GM12878 (cell line): ENCODE results near the gene ZNF148. TPM values are rescaled to one million over a fixed set of nuclear protein-coding genes. Genes with fewer than 3 reads are reported as not detected.

Source experiments
- ATAC-seq: fragments of 200-7000 bp; cut with Tn5 transposase; 3 replicates; pipeline ENCODE4 v1.9.1; 2020; ENCODE audit warnings: mild to moderate bottlenecking, moderate library complexity
- BruUV-seq: library from RNA; stranded (reverse); fragments of 400-500 nt; replicated peaks from 2 replicates; lab custom pipeline; 2021; lab: Mats Ljungman, UMichigan
- CTCF ChIA-PET: fragments of 300-600 bp; sonication (Branson Sonifier 250); formaldehyde crosslinking; extraction: SDS; loops from one replicate; lab custom pipeline; 2021; ENCODE audit warnings: inconsistent platforms; lab: Yijun Ruan, JAX
- POLR2A ChIA-PET: fragments of 350-600 bp; formaldehyde crosslinking; extraction: SDS; loops from one replicate; lab custom pipeline; 2021; ENCODE audit warnings: inconsistent platforms; lab: Charles Lee
- RAD21 ChIA-PET: fragments of 300-600 bp; sonication (Branson Sonifier 250); formaldehyde crosslinking; loops from one replicate; lab custom pipeline; 2023; ENCODE audit warnings: antibody characterized with exemption; ENCODE audit not compliant: unreplicated experiment; lab: Charles Lee
- SMC1A ChIA-PET: fragments of 300-600 bp; sonication (Branson Sonifier 250); formaldehyde crosslinking; loops from one replicate; lab custom pipeline; 2023; ENCODE audit not compliant: unreplicated experiment, uncharacterized antibody; lab: Charles Lee
- DNase-seq: peaks from one replicate; pipeline ENCODE4 v3.0.0-alpha.2; 2011; ENCODE audit warnings: low read depth, low spot score
- FAIRE-seq: peaks from 3 replicates; lab custom pipeline; 2011; peaks lifted over from hg19 to GRCh38; lab: Jason Lieb, UNC
- H2AFZ ChIP-seq: 2 replicates; pipeline ENCODE4 v1.6.0; 2011; ENCODE audit warnings: low read depth, low read length, control low read depth; ENCODE audit not compliant: control insufficient read depth
- H3K27ac ChIP-seq: 2 replicates; pipeline ENCODE4 v1.5.1; 2011; ENCODE audit warnings: control low read depth; ENCODE audit not compliant: control insufficient read depth, insufficient read depth
- H3K27me3 ChIP-seq, 2 experiments: replicated peaks in 1 of 2; 2 replicates each; pipeline versions ENCODE4 v1.6.0 to v1.6.1; 2011; ENCODE audit warnings: low read length in 1 of 2; ENCODE audit not compliant: control insufficient read depth in 2 of 2, insufficient read depth in 2 of 2
- H3K36me3 ChIP-seq, 2 experiments: 2 replicates each; pipeline ENCODE4 v1.5.1; 2011; ENCODE audit warnings: low read length in 1 of 2; ENCODE audit not compliant: control insufficient read depth in 2 of 2, insufficient read depth in 2 of 2
- H3K4me1 ChIP-seq: 2 replicates; pipeline ENCODE4 v1.6.1; 2011; ENCODE audit warnings: mild to moderate bottlenecking, low read length, moderate library complexity, mixed read lengths; ENCODE audit not compliant: control insufficient read depth, insufficient read depth
- H3K4me2 ChIP-seq: 2 replicates; pipeline ENCODE4 v1.6.0; 2011; ENCODE audit warnings: control low read depth; ENCODE audit not compliant: control insufficient read depth, insufficient read depth
- H3K4me3 ChIP-seq: fragments of 200-600 bp; sonication (generic); 2 replicates; pipeline ENCODE4 v1.5.1; 2016
- H3K79me2 ChIP-seq: 2 replicates; pipeline ENCODE4 v1.6.0; 2011; ENCODE audit warnings: low read length; ENCODE audit not compliant: control insufficient read depth, insufficient read depth
- H3K9ac ChIP-seq: 2 replicates; pipeline ENCODE4 v1.8.0; 2011; ENCODE audit warnings: low read length, control low read depth, mixed read lengths; ENCODE audit not compliant: control insufficient read depth, insufficient read depth
- H3K9me3 ChIP-seq: replicated peaks from 3 replicates; pipeline ENCODE4 v1.5.1; 2011; ENCODE audit warnings: mild to moderate bottlenecking, low read length; ENCODE audit not compliant: control insufficient read depth, insufficient read depth
- H4K20me1 ChIP-seq: 2 replicates; pipeline ENCODE4 v1.6.0; 2011; ENCODE audit not compliant: control insufficient read depth, insufficient read depth
- CBFB ChIP-seq: IDR thresholded peaks from 2 replicates; pipeline ENCODE4 v1.6.1; 2016; ENCODE audit warnings: antibody characterized with exemption, low read depth
- CREB1 ChIP-seq: IDR thresholded peaks from 2 replicates; pipeline ENCODE4 v1.6.1; 2012; ENCODE audit warnings: low read depth, mild to moderate bottlenecking, inconsistent platforms
- EZH2 ChIP-seq: IDR thresholded peaks from 2 replicates; pipeline ENCODE4 v1.6.1; 2012; ENCODE audit warnings: low read depth, mild to moderate bottlenecking, control low read depth, inconsistent platforms, low read length, borderline replicate concordance; ENCODE audit not compliant: control insufficient read depth
- GATAD2B ChIP-seq: fragments of 450-650 bp; conservative IDR thresholded peaks from 2 replicates; pipeline ENCODE4 v1.6.1; 2017; ENCODE audit warnings: low read depth, mild to moderate bottlenecking, moderate library complexity
- IKZF1 ChIP-seq: fragments of 450-650 bp; conservative IDR thresholded peaks from 2 replicates; pipeline ENCODE4 v1.6.1; 2017; ENCODE audit warnings: antibody characterized with exemption, mild to moderate bottlenecking
- PAX8 ChIP-seq: fragments of 450-650 bp; IDR thresholded peaks from 2 replicates; pipeline ENCODE4 v1.6.1; 2017; ENCODE audit warnings: mild to moderate bottlenecking, moderate library complexity
- USF2 ChIP-seq: IDR thresholded peaks from 2 replicates; pipeline ENCODE4 v1.6.1; 2011; ENCODE audit warnings: low read depth, low read length, improper control_type of control experiment, borderline replicate concordance
- ZNF217 ChIP-seq: fragments of 450-650 bp; IDR thresholded peaks from 2 replicates; pipeline ENCODE4 v1.6.1; 2017; ENCODE audit warnings: antibody characterized with exemption, mild to moderate bottlenecking
- ZNF24 ChIP-seq: fragments of 450-650 bp; IDR thresholded peaks from 2 replicates; pipeline ENCODE4 v1.6.1; 2017; ENCODE audit warnings: antibody characterized with exemption, mild to moderate bottlenecking
- WGBS: methylation state at CpG from one replicate; pipeline ENCODE4 v1.1.6; 2016; ENCODE audit warnings: low lambda C conversion rate; ENCODE audit not compliant: insufficient replicate concordance, insufficient coverage; ENCODE audit errors: missing lambda C conversion rate; 5-methylcytosine and 5-hydroxymethylcytosine counted together
- in situ Hi-C: fragments of 300-500 bp; cut with MboI; formaldehyde crosslinking; loops from 9 replicates; pipeline ENCODE4 v1.14.3; 2018; ENCODE audit warnings: mixed read lengths
- intact Hi-C: fragments of 100-400 bp; cut with micrococcal nuclease; formaldehyde crosslinking; loops from one replicate; pipeline ENCODE4 v1.14.2; 2022; ENCODE audit not compliant: unreplicated experiment
- polyA plus RNA-seq, 11 experiments: library from polyadenylated mRNA; depleted of rRNA in 4 of 11; unstranded in 6 of 11; stranded (reverse) in 5 of 11; fragments of >200 nt; fragmentation: Nextera tagmentation in 4 of 11; fragmentation: Illumina TruSeq in 1 of 11; extraction: Ambion mirVana in 4 of 11; extraction: Trizol in 1 of 11; gene quantifications; 1 replicate in 1 of 11; 2 replicates in 10 of 11; pipeline versions ENCODE4 v1.2.1 to v1.2.3, GENCODE V29; 2011 to 2016; ENCODE audit warnings: inconsistent platforms in 2 of 11, missing spikeins in 2 of 11, low read depth in 1 of 11
- total RNA-seq, 4 experiments: library from RNA; depleted of rRNA in 3 of 4; stranded (reverse); fragments of >200 nt in 3 of 4; fragmentation: Illumina TruSeq in 1 of 4; extraction: Trizol in 1 of 4; gene quantifications; 2 replicates each; pipeline versions ENCODE4 v1.2.1 to v1.2.3, GENCODE V29; 2013 to 2021
- TF ChIP-seq, protein P1 (sequence below): fragments of 450-650 bp; formaldehyde crosslinking; IDR thresholded peaks from 2 replicates; pipeline ENCODE4 v1.4.0; 2020; ENCODE audit warnings: mild to moderate bottlenecking, moderate library complexity

Gene ZNF148
- total and polyA plus RNA-seq, 10 of the 15 experiments (the other 5 are each of a cell fraction or from before 2014, with no cell fraction given): 8.6 to 40.4 (median 26.7) TPM

- no peak overlapping the region for H2AFZ ChIP-seq
- BruUV-seq: no TSS peak
- in situ Hi-C loops (no loop called here), intact Hi-C loops (no loop called here)
- H3K9me3 ChIP-seq: no peaks in the 10 kb centered on the region
- H3K36me3 ChIP-seq: peaks cover 0 to 3% of the 10 kb centered on the region in 2 experiments; a peak in 2 of 4 replicates
- H3K27ac ChIP-seq: no peak overlapping the region
- POLR2A ChIA-PET: no interaction called here
- SMC1A ChIA-PET: interaction anchor here (0.6 to 1.9 kb wide), 3 partner anchors 10 to 122 kb away, joined by 3 to 9 read pairs (median 6); no protein-coding TSS in a partner anchor
- FAIRE-seq (peak; percentile 70), ATAC-seq (peak; percentile 34; the same call in 2 of the 3 replicates), DNase-seq (no peak)
- H3K9ac ChIP-seq: no peak overlapping the region
- 55% methylated on average over 5 of the region's 5 CpGs for WGBS
- H3K27me3 ChIP-seq: no peaks in the 10 kb centered on the region
- RAD21 ChIA-PET: no interaction called here
- no peaks in the 10 kb centered on the region for H4K20me1 ChIP-seq
- no peak for TF ChIP-seq CBFB
- TF ChIP-seq ZNF24: peak; percentile 84
- H3K79me2 ChIP-seq: peaks cover 95% of the 10 kb centered on the region
- H3K4me2 ChIP-seq: peak overlapping the region; percentile 1; the same call in 1 of the 2 replicates
- H3K4me1 ChIP-seq: peaks cover 4% of the 10 kb centered on the region
- no peak overlapping the region for H3K4me3 ChIP-seq
- CTCF ChIA-PET: interaction anchor here (0.6 to 2.9 kb wide), 3 partner anchors 7 to 27 kb away, joined by 3 to 10 read pairs (median 4); partner anchors contain the start of gene ZNF148
These were observed 7.5 kb downstream of the ZNF148 start for GRCh38 chr3:125367403-125368230.

DNA sequence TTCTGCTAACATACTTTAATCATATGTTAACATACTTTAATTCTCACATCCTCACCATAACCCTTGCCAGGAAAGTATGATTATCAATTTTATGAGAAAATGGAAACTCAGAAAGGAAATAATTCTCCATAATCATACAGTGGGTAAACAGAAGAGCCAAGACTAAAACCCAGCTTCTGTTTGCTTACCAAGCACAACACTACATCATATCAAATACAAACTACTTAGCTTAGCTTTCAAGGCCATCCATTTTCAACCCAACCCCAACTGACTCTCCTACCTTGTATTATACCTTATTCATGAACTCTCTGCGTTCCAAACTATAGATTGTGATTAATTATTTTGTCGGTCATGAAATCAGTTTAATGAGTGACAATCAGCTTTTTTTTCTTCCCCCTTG, 9.0 kb downstream of the ZNF148 start:
- ChIA-PET POLR2A (interaction anchor here (1.5 kb wide), 1 partner anchor 9 kb away, joined by 8 read pairs; no protein-coding TSS in a partner anchor), CTCF (interaction anchor here (1.2 to 2.9 kb wide), 4 partner anchors 9 to 220 kb away, joined by 3 to 10 read pairs (median 4); partner anchors contain the start of gene ZNF148), SMC1A (interaction anchor here (0.9 to 1.8 kb wide), 8 partner anchors 9 to 133 kb away, joined by 3 to 9 read pairs (median 3); partner anchors contain the start of gene ZNF148), RAD21 (no interaction called here)
- H3K4me3 ChIP-seq: no peak overlapping the region
- DNase-seq: no peak
- H3K9me3 ChIP-seq: no peaks in the 10 kb centered on the region
- H3K4me1 ChIP-seq: peaks cover 4% of the 10 kb centered on the region
- no peaks in the 10 kb centered on the region for H3K27me3 ChIP-seq
- no peak overlapping the region for H3K9ac ChIP-seq
- peaks cover 1% of the 10 kb centered on the region; the same call in 1 of the 2 replicates for H4K20me1 ChIP-seq
- peaks cover 97% of the 10 kb centered on the region for H3K79me2 ChIP-seq
- no peak for ATAC-seq
- 100% methylated on average over 2 of the region's 2 CpGs for WGBS
- no peak for FAIRE-seq
- no peak overlapping the region for H2AFZ ChIP-seq
- H3K36me3 ChIP-seq: peaks cover 0 to 3% of the 10 kb centered on the region in 2 experiments; a peak in 2 of 4 replicates
- no peak overlapping the region for H3K27ac ChIP-seq
- H3K4me2 ChIP-seq: no peak overlapping the region
- in situ Hi-C loops: no loop called here
- BruUV-seq: no TSS peak
- intact Hi-C loops: no loop called here
- TF ChIP-seq IKZF1 (no peak), USF2 (no peak), CREB1 (no peak), ZNF217 (no peak), EZH2 (no peak), PAX8 (no peak), GATAD2B (no peak), ZNF24 (no peak)
- TF ChIP-seq, protein P1, sequence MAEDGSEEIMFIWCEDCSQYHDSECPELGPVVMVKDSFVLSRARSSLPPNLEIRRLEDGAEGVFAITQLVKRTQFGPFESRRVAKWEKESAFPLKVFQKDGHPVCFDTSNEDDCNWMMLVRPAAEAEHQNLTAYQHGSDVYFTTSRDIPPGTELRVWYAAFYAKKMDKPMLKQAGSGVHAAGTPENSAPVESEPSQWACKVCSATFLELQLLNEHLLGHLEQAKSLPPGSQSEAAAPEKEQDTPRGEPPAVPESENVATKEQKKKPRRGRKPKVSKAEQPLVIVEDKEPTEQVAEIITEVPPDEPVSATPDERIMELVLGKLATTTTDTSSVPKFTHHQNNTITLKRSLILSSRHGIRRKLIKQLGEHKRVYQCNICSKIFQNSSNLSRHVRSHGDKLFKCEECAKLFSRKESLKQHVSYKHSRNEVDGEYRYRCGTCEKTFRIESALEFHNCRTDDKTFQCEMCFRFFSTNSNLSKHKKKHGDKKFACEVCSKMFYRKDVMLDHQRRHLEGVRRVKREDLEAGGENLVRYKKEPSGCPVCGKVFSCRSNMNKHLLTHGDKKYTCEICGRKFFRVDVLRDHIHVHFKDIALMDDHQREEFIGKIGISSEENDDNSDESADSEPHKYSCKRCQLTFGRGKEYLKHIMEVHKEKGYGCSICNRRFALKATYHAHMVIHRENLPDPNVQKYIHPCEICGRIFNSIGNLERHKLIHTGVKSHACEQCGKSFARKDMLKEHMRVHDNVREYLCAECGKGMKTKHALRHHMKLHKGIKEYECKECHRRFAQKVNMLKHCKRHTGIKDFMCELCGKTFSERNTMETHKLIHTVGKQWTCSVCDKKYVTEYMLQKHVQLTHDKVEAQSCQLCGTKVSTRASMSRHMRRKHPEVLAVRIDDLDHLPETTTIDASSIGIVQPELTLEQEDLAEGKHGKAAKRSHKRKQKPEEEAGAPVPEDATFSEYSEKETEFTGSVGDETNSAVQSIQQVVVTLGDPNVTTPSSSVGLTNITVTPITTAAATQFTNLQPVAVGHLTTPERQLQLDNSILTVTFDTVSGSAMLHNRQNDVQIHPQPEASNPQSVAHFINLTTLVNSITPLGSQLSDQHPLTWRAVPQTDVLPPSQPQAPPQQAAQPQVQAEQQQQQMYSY (CRISPR knock-in tag): no peak
